ENCODE measurements around the gene ADCY1.

ADCY1 gene

DNA sequence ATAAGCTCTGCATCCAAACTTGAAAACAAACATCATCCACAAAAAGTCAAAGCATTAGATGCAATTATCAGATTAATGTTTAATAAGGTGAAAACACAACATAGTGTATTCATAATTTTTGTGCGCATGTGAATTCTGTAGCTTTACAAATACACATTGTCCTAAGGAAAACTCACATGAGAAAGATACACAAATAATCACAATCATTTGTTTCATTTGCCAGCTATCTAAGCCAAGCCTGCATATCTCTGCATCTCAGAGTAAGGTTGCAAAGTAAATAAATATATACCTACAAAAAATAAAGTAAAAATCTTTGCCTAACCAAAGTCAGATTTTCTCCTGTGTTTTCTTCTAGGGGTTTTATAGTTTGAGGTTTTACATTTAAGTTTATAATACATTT is 57.4 kb downstream of the ADCY1 start:
- Histone ChIP-seq H3K4me3 (no peak overlapping the region), H3K9ac (ENCODE audit: insufficient read length) (no peak overlapping the region), H3K9me3 (ENCODE audit: low read depth, low read length) (no peaks in the 10 kb centered on the region), H3K27ac (no peak overlapping the region), H3K36me3 (ENCODE audit: insufficient read depth, low read length) (no peaks in the 10 kb centered on the region)
- TF ChIP-seq POLR2AphosphoS5 (IDR thresholded peaks at IDR 0.05; ENCODE audit: borderline replicate concordance, low read depth, low read length) (no peak), FOXP2 (optimal IDR thresholded peaks at IDR 0.05; ENCODE audit: control extremely low read depth, extremely low read length, insufficient read depth) (no peak), EZH2 (IDR thresholded peaks at IDR 0.05) (no peak)
- DNase-seq (ENCODE audit: low read depth, low spot score), result no peak

GRCh38 chr7:45636733-45637132 is 62.6 kb downstream of the ADCY1 start:
- DNase-seq (ENCODE audit: low read depth, low spot score), result no peak
- TF ChIP-seq FOXP2 (optimal IDR thresholded peaks at IDR 0.05; ENCODE audit: control extremely low read depth, extremely low read length, insufficient read depth) (no peak), POLR2AphosphoS5 (IDR thresholded peaks at IDR 0.05; ENCODE audit: borderline replicate concordance, low read depth, low read length) (no peak), EZH2 (IDR thresholded peaks at IDR 0.05) (no peak)
- no peak overlapping the region for H3K27ac ChIP-seq

GRCh38 chr7:45638916-45639315 is 64.7 kb downstream of the ADCY1 start:
- TF ChIP-seq EZH2 (IDR thresholded peaks at IDR 0.05) (no peak), POLR2AphosphoS5 (IDR thresholded peaks at IDR 0.05; ENCODE audit: borderline replicate concordance, low read depth, low read length) (no peak), FOXP2 (optimal IDR thresholded peaks at IDR 0.05; ENCODE audit: control extremely low read depth, extremely low read length, insufficient read depth) (no peak)
- H3K9ac ChIP-seq (ENCODE audit: insufficient read length), result no peak overlapping the region
- H3K36me3 ChIP-seq (ENCODE audit: insufficient read depth, low read length), result no peaks in the 10 kb centered on the region
- H3K27ac ChIP-seq, result no peak overlapping the region
- H3K9me3 ChIP-seq (ENCODE audit: low read depth, low read length), result no peaks in the 10 kb centered on the region
- no peak overlapping the region for H3K4me3 ChIP-seq
- DNase-seq (ENCODE audit: low read depth, low spot score), result no peak

More at GRCh38 chr7:45636733-45637132, 62.6 kb downstream of the ADCY1 start:
- Histone ChIP-seq H3K9me3 (ENCODE audit: low read depth, low read length) (no peaks in the 10 kb centered on the region), H3K36me3 (ENCODE audit: insufficient read depth, low read length) (no peaks in the 10 kb centered on the region), H3K9ac (ENCODE audit: insufficient read length) (no peak overlapping the region), H3K4me3 (no peak overlapping the region)

DNA sequence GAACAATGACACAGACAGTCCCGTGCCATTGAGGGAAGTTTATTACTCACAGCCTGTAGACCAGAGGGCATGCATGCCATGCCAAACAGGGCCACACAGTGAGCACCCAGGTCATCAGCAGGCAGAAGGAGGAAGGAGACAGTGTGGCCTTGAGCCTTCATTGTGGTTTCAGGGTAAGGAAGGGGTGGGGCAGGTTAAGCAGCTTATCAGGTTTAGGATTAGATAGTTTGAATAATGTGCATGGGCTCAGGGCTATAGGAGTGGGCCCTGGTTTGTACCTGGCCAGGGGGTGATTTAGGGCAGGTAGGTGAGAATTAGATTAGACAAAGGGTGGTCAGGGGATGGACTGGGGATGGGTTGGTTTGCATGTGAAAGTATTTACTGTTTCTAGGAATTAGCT is 67.9 kb downstream of the ADCY1 start:
- TF ChIP-seq POLR2AphosphoS5 (IDR thresholded peaks at IDR 0.05; ENCODE audit: borderline replicate concordance, low read depth, low read length), result no peak
- TF ChIP-seq EZH2 (IDR thresholded peaks at IDR 0.05), result no peak
- no peak for TF ChIP-seq FOXP2 (optimal IDR thresholded peaks at IDR 0.05; ENCODE audit: control extremely low read depth, extremely low read length, insufficient read depth)
- no peaks in the 10 kb centered on the region for H3K36me3 ChIP-seq (ENCODE audit: insufficient read depth, low read length)
- no peak for DNase-seq (ENCODE audit: low read depth, low spot score)
- H3K9me3 ChIP-seq (ENCODE audit: low read depth, low read length), result no peaks in the 10 kb centered on the region
- H3K27ac ChIP-seq, result no peak overlapping the region
- no peak overlapping the region for H3K9ac ChIP-seq (ENCODE audit: insufficient read length)
- no peak overlapping the region for H3K4me3 ChIP-seq

DNA sequence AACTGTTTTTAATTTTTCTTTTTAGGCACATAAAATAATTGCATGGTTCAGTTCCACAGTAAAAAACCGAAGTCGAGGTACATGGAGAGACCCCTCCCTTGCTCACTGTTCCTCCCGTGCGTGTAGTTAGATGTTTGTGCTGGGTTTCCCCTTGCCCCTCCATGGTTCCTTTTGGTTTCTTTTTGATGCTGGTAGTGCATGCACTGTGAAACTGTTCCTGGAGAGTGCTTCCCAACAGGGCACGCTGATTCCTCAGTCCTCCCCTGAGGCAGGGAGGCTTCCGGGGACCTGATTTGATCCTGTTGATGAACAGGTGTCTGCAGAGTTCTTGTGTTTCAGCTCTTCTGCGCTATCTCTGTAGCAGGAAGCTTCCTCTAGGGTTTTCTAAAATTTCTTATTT is 69.5 kb downstream of the ADCY1 start:
- TF ChIP-seq FOXP2 (optimal IDR thresholded peaks at IDR 0.05; ENCODE audit: control extremely low read depth, extremely low read length, insufficient read depth) (no peak), EZH2 (IDR thresholded peaks at IDR 0.05) (no peak), POLR2AphosphoS5 (IDR thresholded peaks at IDR 0.05; ENCODE audit: borderline replicate concordance, low read depth, low read length) (no peak)

DNA sequence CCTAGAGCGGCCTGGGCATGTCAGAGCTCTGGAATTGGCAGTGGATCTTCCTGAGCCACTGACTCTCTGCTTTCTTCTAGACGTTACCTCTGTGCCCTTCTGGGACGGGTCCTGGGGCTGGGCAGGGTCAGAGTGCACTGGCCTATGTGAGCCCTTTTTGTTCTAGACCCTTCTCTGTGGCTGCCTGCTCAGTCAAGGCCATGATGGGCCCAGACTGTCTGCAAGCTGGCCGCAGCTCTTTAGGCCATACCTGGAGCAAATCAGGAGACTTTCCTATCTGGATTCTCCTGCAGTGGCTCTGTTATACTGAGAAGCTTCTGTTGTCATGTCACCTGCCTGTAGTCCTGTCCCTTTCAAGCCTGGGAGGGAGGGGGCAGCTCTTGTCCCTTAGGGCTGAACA is 70.1 kb downstream of the ADCY1 start:
- Histone ChIP-seq H3K9ac (ENCODE audit: insufficient read length) (no peak overlapping the region), H3K36me3 (ENCODE audit: insufficient read depth, low read length) (no peaks in the 10 kb centered on the region), H3K9me3 (ENCODE audit: low read depth, low read length) (no peaks in the 10 kb centered on the region), H3K4me3 (no peak overlapping the region), H3K27ac (no peak overlapping the region)
- DNase-seq (ENCODE audit: low read depth, low spot score), result no peak
- no peak for TF ChIP-seq POLR2AphosphoS5 (IDR thresholded peaks at IDR 0.05; ENCODE audit: borderline replicate concordance, low read depth, low read length)
- no peak for TF ChIP-seq FOXP2 (optimal IDR thresholded peaks at IDR 0.05; ENCODE audit: control extremely low read depth, extremely low read length, insufficient read depth)
- no peak for TF ChIP-seq EZH2 (IDR thresholded peaks at IDR 0.05)

More for the DNA sequence above, 69.5 kb downstream of the ADCY1 start:
- Histone ChIP-seq H3K27ac (no peak overlapping the region), H3K4me3 (no peak overlapping the region), H3K9ac (ENCODE audit: insufficient read length) (no peak overlapping the region), H3K9me3 (ENCODE audit: low read depth, low read length) (no peaks in the 10 kb centered on the region), H3K36me3 (ENCODE audit: insufficient read depth, low read length) (no peaks in the 10 kb centered on the region)
- DNase-seq (ENCODE audit: low read depth, low spot score), result no peak

DNA sequence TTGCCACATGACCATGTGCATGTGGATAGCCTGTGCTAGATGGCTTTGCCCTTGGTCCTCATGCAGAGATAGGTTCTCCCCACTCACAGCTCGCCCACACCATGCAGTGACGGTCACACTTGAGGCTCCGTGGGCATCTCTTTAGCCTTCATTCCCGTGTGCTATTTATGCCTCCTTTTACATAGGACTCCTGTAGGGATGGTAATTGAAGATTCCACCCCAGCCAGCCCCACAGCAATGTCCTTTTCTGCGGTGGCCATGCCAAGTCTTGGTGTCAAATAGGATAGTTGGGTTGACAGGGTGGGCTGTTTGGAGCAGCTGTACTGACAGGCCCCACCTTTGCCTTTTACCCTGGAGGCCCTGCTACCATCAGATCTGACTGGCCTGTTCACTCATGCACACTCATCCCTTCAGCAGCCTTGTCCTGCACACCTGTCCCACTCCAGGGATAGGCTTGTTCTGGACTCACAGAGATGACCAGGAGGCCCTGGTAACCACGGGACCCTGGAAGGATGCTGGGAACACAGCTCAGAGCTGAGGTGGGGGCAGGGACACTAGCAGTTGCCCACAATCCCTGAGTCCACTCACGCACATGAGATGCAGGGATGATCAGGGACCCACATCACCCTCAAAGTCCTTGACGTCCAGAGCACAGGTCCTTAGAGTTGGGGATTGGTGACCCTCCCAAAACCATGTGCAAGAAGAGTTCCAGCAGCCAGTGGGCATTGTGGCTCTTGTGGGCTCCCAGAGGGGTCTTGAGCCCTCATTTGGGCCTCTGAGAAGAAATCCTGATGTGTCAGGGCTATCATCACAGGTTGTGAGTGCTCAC is 71.2 kb downstream of the ADCY1 start:
- Histone ChIP-seq H3K9me3 (ENCODE audit: low read depth, low read length) (no peaks in the 10 kb centered on the region), H3K9ac (ENCODE audit: insufficient read length) (no peak overlapping the region), H3K4me3 (no peak overlapping the region), H3K27ac (no peak overlapping the region), H3K36me3 (ENCODE audit: insufficient read depth, low read length) (no peaks in the 10 kb centered on the region)
- DNase-seq (ENCODE audit: low read depth, low spot score), result no peak
- no peak for TF ChIP-seq FOXP2 (optimal IDR thresholded peaks at IDR 0.05; ENCODE audit: control extremely low read depth, extremely low read length, insufficient read depth)
- no peak for TF ChIP-seq POLR2AphosphoS5 (IDR thresholded peaks at IDR 0.05; ENCODE audit: borderline replicate concordance, low read depth, low read length)
- TF ChIP-seq EZH2 (IDR thresholded peaks at IDR 0.05), result no peak

- no peak overlapping the region for H3K27ac ChIP-seq
- H3K4me3 ChIP-seq, result no peak overlapping the region
- H3K9me3 ChIP-seq (ENCODE audit: low read depth, low read length), result no peaks in the 10 kb centered on the region
- H3K36me3 ChIP-seq (ENCODE audit: insufficient read depth, low read length), result no peaks in the 10 kb centered on the region
- TF ChIP-seq FOXP2 (optimal IDR thresholded peaks at IDR 0.05; ENCODE audit: control extremely low read depth, extremely low read length, insufficient read depth), result no peak
- TF ChIP-seq EZH2 (IDR thresholded peaks at IDR 0.05), result no peak
- no peak for TF ChIP-seq POLR2AphosphoS5 (IDR thresholded peaks at IDR 0.05; ENCODE audit: borderline replicate concordance, low read depth, low read length)
- no peak overlapping the region for H3K9ac ChIP-seq (ENCODE audit: insufficient read length)
- DNase-seq (ENCODE audit: low read depth, low spot score), result no peak
These were observed 72.1 kb downstream of the ADCY1 start for GRCh38 chr7:45646207-45646821.
